HG03064 (cell line): ENCODE results near the gene TEKT5.
"Not testable (repeated sequence)": the region's sequence is repeated elsewhere in the genome, so short reads cannot be mapped to it uniquely, and the experiment has no call there.

Source experiments
- ATAC-seq: cut with Tn5 transposase; IDR thresholded peaks from one replicate; pipeline ENCODE4 v1.9.1; 2021; ENCODE audit warnings: low read depth; ENCODE audit not compliant: unreplicated experiment

TEKT5 gene

DNA sequence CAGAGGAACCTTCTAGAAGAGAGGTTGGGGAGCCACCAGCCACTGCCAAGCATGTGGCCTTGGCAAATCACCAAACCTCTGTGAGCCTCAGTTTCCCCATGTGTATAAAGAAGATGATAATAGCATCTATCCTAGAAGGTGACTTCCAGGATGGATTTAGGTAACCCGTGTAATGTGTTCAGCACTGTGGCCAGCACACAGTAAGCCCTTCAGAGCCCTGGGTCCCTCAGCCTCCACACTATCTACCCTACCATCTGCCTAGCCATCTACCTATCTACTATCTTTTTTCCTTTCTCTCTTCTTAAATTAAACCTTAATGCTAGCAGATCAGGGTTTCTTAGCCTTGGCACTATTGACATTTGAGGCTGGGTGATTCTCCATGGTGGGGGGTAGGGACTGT, 33.0 kb downstream of the TEKT5 start:
- no peak for ATAC-seq

- no peak for ATAC-seq
Observed at GRCh38 chr16:10660950-10661635, 33.6 kb downstream of the TEKT5 start.

DNA sequence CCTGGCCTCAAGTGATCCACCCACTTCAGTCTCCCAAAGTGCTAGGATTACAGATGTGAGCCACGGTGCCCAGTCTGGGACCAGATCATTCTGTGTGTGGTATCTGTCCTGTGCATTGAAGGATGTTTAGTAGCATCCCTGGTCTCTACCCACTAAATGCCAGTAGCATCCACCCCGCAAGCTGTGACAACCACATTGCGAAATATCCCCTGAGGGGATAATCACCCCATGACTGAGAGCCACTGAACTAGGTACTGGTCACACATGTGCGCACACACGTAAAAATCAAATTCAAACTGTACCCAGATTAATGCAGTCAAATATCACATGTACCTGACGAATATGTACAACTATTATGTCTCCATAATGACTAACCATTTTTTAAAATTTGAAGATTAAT, 35.8 kb downstream of the TEKT5 start:
- ATAC-seq, result no peak

GRCh38 chr16:10657925-10658324, 36.8 kb downstream of the TEKT5 start:
- ATAC-seq, result no peak

- ATAC-seq, result no peak
Observed at GRCh38 chr16:10656618-10657017, 38.1 kb downstream of the TEKT5 start.

GRCh38 chr16:10655415-10655977, 39.2 kb downstream of the TEKT5 start:
- ATAC-seq, result no peak

GRCh38 chr16:10654592-10655414, 39.9 kb downstream of the TEKT5 start:
- ATAC-seq, result no peak

DNA sequence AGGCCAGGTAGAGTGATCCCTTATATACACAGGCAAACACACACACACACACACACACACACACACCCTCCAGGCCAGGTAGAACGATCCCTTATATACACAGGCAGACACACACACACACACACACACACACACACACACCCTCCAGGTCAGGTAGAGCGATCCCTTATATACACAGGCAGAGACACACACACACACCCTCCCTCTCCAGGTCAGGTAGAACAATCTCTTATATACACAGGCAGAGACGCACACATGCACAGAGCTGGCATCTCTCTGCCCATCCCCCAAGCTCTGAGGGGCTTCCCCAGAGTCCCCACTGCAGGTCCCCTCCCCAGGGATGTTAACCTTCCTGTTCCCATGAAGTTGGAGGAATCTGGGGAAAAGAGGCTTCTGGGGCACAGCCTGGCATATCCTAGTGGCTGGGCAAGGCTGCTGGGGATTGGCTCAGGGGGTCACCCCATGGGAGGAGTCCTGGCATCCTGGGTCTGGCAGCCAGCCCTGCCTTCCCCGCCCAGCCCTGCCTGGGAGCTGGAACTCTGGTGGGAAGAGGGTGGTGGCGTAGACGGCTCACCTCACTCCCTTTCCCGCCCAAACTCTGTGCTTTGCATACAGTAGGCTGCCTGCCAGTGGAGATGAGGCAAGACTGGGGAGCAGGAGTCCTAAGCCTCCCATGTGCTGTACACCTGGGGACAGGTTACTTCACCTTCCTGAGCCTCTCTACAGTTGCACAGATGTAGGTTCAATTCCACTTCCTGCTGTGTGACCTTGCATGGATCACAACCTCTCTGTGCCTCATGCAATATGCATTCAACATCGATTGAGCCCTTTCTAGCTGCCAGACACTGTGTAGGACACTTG, 41.8 kb downstream of the TEKT5 start:
- ATAC-seq, result no peak

DNA sequence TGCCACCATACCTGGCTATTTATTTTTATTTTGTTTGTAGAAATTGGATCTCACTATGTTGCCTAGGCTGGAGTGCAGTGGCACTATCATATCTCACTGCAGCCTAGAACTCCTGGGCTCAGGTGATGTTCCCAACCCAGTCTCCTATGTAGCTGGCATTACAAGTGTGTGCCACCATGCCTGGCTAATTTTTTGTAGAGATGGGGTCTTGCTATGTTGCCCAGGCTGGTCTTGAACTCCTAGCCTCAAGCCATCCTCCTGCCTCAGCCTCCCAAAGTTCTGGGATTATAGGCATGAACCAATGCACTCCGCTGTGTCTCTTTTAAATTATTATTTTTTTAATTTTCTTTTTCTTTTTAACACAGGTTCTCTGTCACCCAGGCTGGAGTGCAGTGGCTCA, 45.6 kb downstream of the TEKT5 start:
- not testable (repeated sequence) for ATAC-seq

- ATAC-seq, result no peak
Observed at GRCh38 chr16:10647721-10648296, 46.9 kb downstream of the TEKT5 start.

GRCh38 chr16:10647264-10647720, 47.4 kb downstream of the TEKT5 start:
- ATAC-seq, result no peak

DNA sequence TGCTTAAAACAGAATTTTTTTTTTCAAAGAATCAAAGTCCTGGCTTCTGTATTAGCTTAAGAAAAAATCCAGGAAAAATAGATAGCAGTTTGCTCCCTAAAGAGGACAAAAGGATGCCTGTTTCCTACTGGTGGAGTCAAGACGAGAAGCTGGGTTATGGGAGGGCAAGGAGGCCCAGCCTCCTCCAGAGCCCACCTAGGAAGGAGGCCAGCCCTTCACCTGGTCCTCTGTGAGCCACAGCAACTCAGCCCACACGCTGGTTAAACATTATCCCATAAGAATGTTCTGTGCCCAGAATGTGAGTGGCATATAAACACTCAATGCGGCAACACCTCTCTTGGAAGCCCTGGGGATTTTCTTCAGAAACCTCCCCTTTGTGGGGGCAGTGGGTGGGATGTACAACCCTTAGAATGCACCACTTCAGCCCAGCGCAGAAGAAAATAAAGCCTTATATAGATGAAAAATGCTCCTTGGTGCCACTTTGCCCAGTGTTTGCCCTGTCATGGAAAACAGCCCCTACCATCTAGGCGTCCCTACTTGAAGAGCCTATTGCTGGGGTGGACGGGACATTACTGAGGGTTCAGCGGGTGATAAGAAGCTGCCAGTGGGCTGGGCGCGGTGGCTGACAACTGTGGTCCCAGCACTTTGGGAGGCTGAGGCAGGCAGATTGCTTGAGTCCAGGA, 48.0 kb downstream of the TEKT5 start:
- ATAC-seq, result no peak

GRCh38 chr16:10646228-10646580, 48.5 kb downstream of the TEKT5 start:
- no peak for ATAC-seq

DNA sequence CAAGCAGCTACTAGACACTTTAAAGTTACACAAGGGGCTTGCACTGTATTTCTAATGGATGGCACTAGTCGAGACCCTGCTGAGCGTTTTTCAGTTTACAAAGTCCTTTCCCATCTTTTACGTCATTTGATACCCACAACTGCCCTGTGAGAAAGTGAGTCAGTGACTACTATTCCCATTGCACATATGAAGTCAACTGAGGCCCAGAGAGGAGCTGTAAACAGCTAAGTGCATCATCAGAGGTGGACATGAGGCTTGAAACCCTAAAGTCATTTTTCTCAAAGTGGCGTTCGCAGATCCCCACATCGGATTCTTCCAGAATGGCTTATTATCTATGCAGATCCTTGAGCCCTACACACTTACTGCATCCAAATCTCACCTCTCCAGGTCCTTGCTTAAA, 50.6 kb downstream of the TEKT5 start:
- ATAC-seq, result no peak

- no peak for ATAC-seq
Observed at GRCh38 chr16:10642964-10643363, 51.8 kb downstream of the TEKT5 start.

DNA sequence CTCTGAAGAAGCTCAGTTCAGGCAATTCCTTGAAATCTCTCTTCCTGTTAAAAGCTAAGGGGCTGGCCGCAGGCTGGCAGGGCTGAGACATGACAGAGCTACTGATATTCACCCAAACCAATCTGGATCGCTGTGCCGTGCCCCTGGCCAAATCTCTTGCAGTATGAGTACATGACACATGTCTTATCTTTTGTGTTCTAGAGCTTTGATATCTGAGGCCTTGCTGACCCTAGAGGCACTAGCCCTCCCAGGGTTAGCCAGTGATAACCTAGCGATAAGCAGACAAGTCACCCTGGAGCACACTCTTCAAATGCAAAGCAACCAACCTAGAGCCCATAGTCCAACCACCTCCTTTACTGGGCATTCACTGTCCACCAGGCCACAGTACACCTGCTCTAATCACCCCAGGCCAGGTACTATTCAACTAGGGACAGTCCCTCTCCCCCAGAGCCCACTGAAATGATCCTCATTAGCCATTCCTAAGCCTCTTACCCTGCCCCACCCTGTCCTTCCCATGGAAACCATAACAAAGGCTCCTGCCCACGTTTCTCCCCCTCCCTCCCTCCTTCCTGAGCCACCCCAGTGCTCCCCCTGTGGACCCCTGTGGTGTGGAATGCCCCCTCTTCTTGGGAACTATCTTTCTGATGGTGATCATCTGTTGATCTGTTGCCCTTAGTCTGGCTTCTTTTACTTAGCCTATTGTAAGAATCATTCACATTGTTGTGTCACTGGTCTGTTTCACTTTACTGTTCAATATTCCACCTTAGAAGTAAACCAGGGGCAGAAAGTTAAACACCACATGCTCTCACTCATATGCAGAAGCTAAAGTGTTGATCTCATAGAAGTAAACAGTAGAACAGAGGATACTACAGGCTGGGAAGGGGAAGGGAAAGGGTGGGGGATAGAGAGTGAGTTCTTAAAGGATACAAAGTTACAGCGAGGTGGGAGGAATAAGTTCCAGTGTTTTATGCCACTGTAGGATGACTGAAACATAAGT, 52.5 kb downstream of the TEKT5 start:
- ATAC-seq, result no peak

- no peak for ATAC-seq
Observed at GRCh38 chr16:10641555-10641952, 53.2 kb downstream of the TEKT5 start.

DNA sequence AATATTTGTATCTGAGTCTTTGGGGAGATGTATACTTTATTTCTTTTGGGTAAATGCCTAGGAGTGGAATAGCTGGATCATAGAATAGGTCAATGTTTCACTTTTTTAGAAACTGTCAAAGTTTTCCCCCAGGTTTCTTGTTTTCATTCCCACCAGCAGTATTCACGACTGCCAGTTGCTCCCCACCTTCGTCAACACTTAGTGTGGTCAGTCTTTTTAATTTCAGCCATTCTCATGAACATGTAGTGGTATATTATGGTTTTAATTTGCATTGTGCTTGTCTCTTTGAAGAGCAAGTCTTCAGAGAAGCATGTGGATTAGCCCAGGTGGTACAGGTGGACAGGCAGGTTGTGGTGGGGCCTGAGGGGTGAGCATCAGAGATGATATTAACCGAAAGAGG, 53.8 kb downstream of the TEKT5 start:
- no peak for ATAC-seq

GRCh38 chr16:10638101-10638500, 56.6 kb downstream of the TEKT5 start:
- ATAC-seq, result no peak
